Lung (tissue), 12 donors: ENCODE data around the gene CHD1. TPM values are rescaled to one million over a fixed set of nuclear protein-coding genes. Genes with fewer than 3 reads are reported as not detected.

Experiments
- ATAC-seq: fragments of 200-7000 bp; cut with Tn5 transposase; one replicate; pipeline ENCODE4 v1.9.1; 2020; ENCODE audit warnings: moderate number of reproducible peaks; ENCODE audit not compliant: insufficient read depth, low FRiP score
- DNase-seq, 3 donors: peaks; one replicate each; pipeline ENCODE4 v3.0.0-alpha.2; 2013 to 2017
- H3K27ac ChIP-seq, 2 donors: one replicate each; pipeline ENCODE4 v1.5.1; 2013; ENCODE audit warnings: mild to moderate bottlenecking in 2 of 2, moderate library complexity in 2 of 2, control low read depth in 1 of 2, inconsistent platforms in 1 of 2, low read depth in 1 of 2, low read length in 1 of 2
- H3K27me3 ChIP-seq, 3 donors: one replicate each; pipeline ENCODE4 v1.5.1; 2013; ENCODE audit warnings: low read length in 2 of 3; ENCODE audit not compliant: control insufficient read depth in 3 of 3, insufficient read depth in 3 of 3
- H3K36me3 ChIP-seq, 4 donors: one replicate each; pipeline ENCODE4 v1.5.1; 2013; ENCODE audit warnings: low read length in 4 of 4, mild to moderate bottlenecking in 1 of 4, moderate library complexity in 1 of 4; ENCODE audit not compliant: control insufficient read depth in 4 of 4, insufficient read depth in 4 of 4
- H3K4me1 ChIP-seq, 5 donors: one replicate each; pipeline ENCODE4 v1.5.1; 2013; ENCODE audit warnings: low read length in 5 of 5, mild to moderate bottlenecking in 2 of 5, moderate library complexity in 1 of 5; ENCODE audit not compliant: control insufficient read depth in 5 of 5, insufficient read depth in 5 of 5
- H3K4me3 ChIP-seq: one replicate; pipeline ENCODE4 v1.5.1; 2013; ENCODE audit warnings: mild to moderate bottlenecking, control low read depth, moderate library complexity
- H3K9ac ChIP-seq, 2 donors: one replicate each; pipeline ENCODE4 v1.5.1; 2013; ENCODE audit warnings: low read length in 2 of 2, control low read depth in 1 of 2; ENCODE audit not compliant: insufficient read depth in 1 of 2
- H3K9me3 ChIP-seq, 4 donors: one replicate each; pipeline ENCODE4 v1.5.1; 2013; ENCODE audit warnings: low read length in 3 of 4, mild to moderate bottlenecking in 1 of 4, moderate library complexity in 1 of 4; ENCODE audit not compliant: control insufficient read depth in 4 of 4, insufficient read depth in 3 of 4
- WGBS, 2 donors: extraction: QIAGEN DNeasy Blood & Tissue Kit; methylation state at CpG; one replicate each; pipeline ENCODE4 v1.1.7; 2013; 5-methylcytosine and 5-hydroxymethylcytosine counted together
- polyA plus RNA-seq, 2 donors: library from polyadenylated mRNA; stranded (reverse); fragments of 200-250 nt; gene quantifications; one replicate each; pipeline ENCODE4 v1.2.1, GENCODE V29; 2013
- total RNA-seq, 2 donors: library from RNA; depleted of rRNA in 1 of 2; stranded (reverse); fragments of >200 nt in 1 of 2; gene quantifications; one replicate each; pipeline ENCODE4 v1.2.1, GENCODE V29; 2014 to 2021
- TF ChIP-seq, protein P1 (sequence below): IDR thresholded peaks from 2 replicates; pipeline ENCODE4 v1.5.1; 2012; ENCODE audit warnings: mild to moderate bottlenecking; ENCODE audit errors: control extremely low read depth, extremely low read depth
- donor health status: control.
- donor health status: control.
- donor health status: Bipolar disorder and iron deficiency.
- donor health status: healthy.
- donor health status: DM: yes; HTN: yes; CAD: no.

CHD1 gene
- total and polyA plus RNA-seq, 4 donors: 17.8 to 126 (median 22.6) TPM

DNA sequence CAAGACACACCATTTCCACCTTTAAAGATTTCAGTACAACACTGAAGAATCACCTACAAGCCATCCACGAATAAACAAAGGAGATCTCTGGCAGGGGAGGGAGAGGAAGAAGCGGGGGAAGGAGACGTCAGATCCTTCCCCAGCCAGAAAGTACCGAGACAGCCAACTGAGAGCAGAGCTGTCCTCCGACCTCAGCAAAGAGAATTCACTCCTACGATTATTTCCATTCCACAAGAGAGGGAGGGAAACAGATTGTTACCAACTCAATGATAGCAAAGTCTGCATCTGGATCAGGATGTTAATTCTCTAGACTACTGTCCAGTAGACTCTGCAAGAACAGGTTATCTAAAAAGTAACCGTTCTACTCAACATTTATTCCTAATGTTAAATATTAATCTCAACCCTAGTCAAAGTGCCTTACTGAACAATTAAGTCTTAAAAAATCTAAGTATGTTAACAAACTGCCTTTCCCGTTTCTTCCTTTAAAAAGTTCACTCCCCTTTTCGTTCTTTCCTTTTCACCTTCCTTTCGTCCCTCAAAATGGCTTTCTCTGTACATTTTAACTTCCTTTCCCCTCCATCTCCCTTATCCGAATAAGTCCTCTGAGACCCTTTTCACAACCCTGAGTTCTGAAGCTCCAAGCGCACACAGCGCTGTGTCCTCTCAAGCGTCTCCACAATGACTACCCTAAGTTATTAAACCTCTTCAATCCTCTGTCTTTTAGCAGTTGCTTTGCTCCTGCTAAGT lies 1.4 kb downstream of the CHD1 start:
- H3K9me3 ChIP-seq: no peaks in the 10 kb centered on the region
- H3K36me3 ChIP-seq: peaks cover 4 to 10% (median 9%) of the 10 kb centered on the region in 4 donors
- 0 to 1% methylated on average over 14 of the region's 14 CpGs for WGBS, 2 donors
- no peaks in the 10 kb centered on the region for H3K27me3 ChIP-seq
- H3K4me3 ChIP-seq: peak overlapping the region; percentile 74
- peak overlapping the region; percentile 94 to 100 for H3K27ac ChIP-seq
- TF ChIP-seq, protein P1, sequence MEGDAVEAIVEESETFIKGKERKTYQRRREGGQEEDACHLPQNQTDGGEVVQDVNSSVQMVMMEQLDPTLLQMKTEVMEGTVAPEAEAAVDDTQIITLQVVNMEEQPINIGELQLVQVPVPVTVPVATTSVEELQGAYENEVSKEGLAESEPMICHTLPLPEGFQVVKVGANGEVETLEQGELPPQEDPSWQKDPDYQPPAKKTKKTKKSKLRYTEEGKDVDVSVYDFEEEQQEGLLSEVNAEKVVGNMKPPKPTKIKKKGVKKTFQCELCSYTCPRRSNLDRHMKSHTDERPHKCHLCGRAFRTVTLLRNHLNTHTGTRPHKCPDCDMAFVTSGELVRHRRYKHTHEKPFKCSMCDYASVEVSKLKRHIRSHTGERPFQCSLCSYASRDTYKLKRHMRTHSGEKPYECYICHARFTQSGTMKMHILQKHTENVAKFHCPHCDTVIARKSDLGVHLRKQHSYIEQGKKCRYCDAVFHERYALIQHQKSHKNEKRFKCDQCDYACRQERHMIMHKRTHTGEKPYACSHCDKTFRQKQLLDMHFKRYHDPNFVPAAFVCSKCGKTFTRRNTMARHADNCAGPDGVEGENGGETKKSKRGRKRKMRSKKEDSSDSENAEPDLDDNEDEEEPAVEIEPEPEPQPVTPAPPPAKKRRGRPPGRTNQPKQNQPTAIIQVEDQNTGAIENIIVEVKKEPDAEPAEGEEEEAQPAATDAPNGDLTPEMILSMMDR: no peak
- peaks cover 0 to 21% (median 0%) of the 10 kb centered on the region in 5 donors for H3K4me1 ChIP-seq
- peak; percentile 46 to 81 (median 72) for DNase-seq
- peak overlapping the region; percentile 53 to 93 for H3K9ac ChIP-seq
- no peak for ATAC-seq

DNA sequence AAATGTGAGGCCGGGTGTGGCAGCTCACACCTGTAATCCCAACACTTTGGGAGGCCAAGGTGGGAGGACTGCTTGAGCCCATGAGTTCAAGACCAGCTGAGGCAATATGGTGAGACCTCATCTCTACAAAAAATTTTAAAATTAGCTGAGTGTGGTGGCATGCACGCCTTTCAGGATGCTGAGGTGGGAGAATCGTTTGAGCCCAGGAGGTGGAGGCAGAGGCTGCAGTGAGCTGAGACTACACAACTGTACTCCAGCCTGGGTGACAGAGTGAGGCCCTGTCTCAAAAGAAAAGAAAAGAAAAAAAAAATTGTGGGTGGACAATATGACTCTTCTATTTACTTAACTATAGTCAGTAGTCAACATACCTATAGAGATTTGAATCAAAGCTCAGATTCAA lies 4.8 kb downstream of the CHD1 start:
- ATAC-seq: no peak
- H3K36me3 ChIP-seq: peaks cover 9 to 17% (median 10%) of the 10 kb centered on the region in 4 donors

DNA sequence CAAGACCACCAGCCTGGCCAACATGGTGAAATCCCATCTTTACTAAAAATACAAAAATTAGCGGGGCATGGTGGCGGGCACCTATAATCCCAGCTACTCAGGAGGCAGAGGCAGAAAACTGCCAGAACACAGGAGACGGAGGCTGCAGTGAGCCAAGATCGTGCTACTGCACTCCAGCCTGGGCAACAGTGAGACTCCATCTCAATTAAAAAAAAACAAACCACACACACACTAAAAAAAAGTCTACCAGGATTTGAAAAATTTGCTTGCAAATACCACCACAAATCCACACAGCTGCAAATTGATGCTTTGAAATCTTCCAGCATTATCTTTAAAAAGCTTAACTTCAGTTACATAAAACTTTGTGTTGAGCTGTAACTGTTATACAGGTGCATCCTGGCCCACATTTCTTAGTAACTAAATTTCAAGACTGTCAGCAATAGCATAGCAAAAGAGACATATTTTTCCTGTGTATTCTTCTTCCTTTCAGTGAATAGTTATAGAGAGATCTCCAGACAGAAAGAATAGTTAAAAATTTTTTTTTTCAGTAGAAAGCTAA lies 6.8 kb downstream of the CHD1 start:
- H3K27ac ChIP-seq: no peak overlapping the region
- peaks cover 0 to 7% (median 0%) of the 10 kb centered on the region in 5 donors for H3K4me1 ChIP-seq
- no peak overlapping the region for H3K4me3 ChIP-seq
- no peak overlapping the region for H3K9ac ChIP-seq
- 93 to 94% methylated on average over 4 of the region's 4 CpGs for WGBS, 2 donors
- H3K9me3 ChIP-seq: no peaks in the 10 kb centered on the region
- ATAC-seq (no peak), DNase-seq (no peak)
- H3K36me3 ChIP-seq: peaks cover 9 to 17% (median 11%) of the 10 kb centered on the region in 4 donors
- TF ChIP-seq, protein P1: no peak
- no peaks in the 10 kb centered on the region for H3K27me3 ChIP-seq

More for the DNA sequence above, 4.8 kb downstream of the CHD1 start:
- Histone ChIP-seq H3K4me1 (peaks cover 0 to 14% (median 0%) of the 10 kb centered on the region in 5 donors), H3K9me3 (no peaks in the 10 kb centered on the region), H3K27me3 (no peaks in the 10 kb centered on the region), H3K27ac (no peak overlapping the region), H3K9ac (no peak overlapping the region), H3K4me3 (no peak overlapping the region)
- no peak for DNase-seq
- 83 to 87% methylated on average over 3 of the region's 3 CpGs for WGBS, 2 donors
- TF ChIP-seq, protein P1: no peak
